SU-DHL-6 (cell line): ENCODE results near the gene MYH6.
"Not testable (repeated sequence)": the region's sequence is repeated elsewhere in the genome, so short reads cannot be mapped to it uniquely, and the experiment has no call there.

Experiments
- H2AFZ ChIP-seq: fragments of 200-600 bp; sonication (generic); 2 replicates; pipeline ENCODE4 v1.6.1; 2014; ENCODE audit warnings: low read depth, mild to moderate bottlenecking, moderate library complexity, mixed read lengths, antibody characterized with exemption, low read length; ENCODE audit not compliant: severe bottlenecking
- H3F3A ChIP-seq: fragments of 200-600 bp; shearing (Covaris generic); 2 replicates; pipeline ENCODE4 v1.6.0; 2016; ENCODE audit warnings: antibody characterized with exemption, mild to moderate bottlenecking; ENCODE audit not compliant: insufficient read depth
- H3K27ac ChIP-seq: fragments of 200-600 bp; sonication (generic); 2 replicates; pipeline ENCODE4 v1.5.1; 2016; ENCODE audit warnings: low read depth, mild to moderate bottlenecking, low read length, moderate library complexity, mixed read lengths
- H3K27me3 ChIP-seq: fragments of 200-600 bp; sonication (generic), shearing (Covaris generic); 2 replicates; pipeline ENCODE4 v1.6.0; 2014; ENCODE audit warnings: mild to moderate bottlenecking, low read length
- H3K36me3 ChIP-seq: fragments of 200-600 bp; sonication (generic); 2 replicates; pipeline ENCODE4 v1.6.1; 2014; ENCODE audit warnings: mild to moderate bottlenecking, low read length, mixed read lengths
- H3K4me2 ChIP-seq: fragments of 300-600, 200-600 bp; shearing (Covaris generic), sonication (generic); 2 replicates; pipeline ENCODE4 v1.6.0; 2014; ENCODE audit warnings: low read length, low read depth, mild to moderate bottlenecking; ENCODE audit not compliant: poor library complexity, severe bottlenecking
- H3K4me3 ChIP-seq: fragments of 200-600 bp; sonication (generic); 2 replicates; pipeline ENCODE4 v1.5.1; 2014; ENCODE audit warnings: antibody characterized with exemption, low read length, mild to moderate bottlenecking, mixed read lengths; ENCODE audit not compliant: insufficient read depth, poor library complexity, severe bottlenecking
- H3K79me2 ChIP-seq: fragments of 200-600 bp; sonication (generic); 2 replicates; pipeline ENCODE4 v1.6.1; 2014; ENCODE audit warnings: mild to moderate bottlenecking, low read length, moderate library complexity; ENCODE audit not compliant: insufficient read depth
- H3K9ac ChIP-seq: fragments of 200-600 bp; sonication (generic); 2 replicates; pipeline ENCODE4 v1.7.0; 2014; ENCODE audit warnings: mild to moderate bottlenecking, low read length
- H3K9me2 ChIP-seq: fragments of 200-600 bp; sonication (generic); replicated peaks from 2 replicates; pipeline ENCODE4 v1.6.1; 2014; ENCODE audit warnings: low read length; ENCODE audit not compliant: insufficient read depth
- H3K9me3 ChIP-seq: fragments of 200-600 bp; sonication (generic); 2 replicates; pipeline ENCODE4 v1.6.1; 2014; ENCODE audit warnings: low read length, mixed read lengths; ENCODE audit not compliant: insufficient read depth
- H4K20me1 ChIP-seq: fragments of 200-600 bp; sonication (generic); 2 replicates; pipeline ENCODE4 v1.6.1; 2014; ENCODE audit warnings: low read depth, mild to moderate bottlenecking, antibody characterized with exemption, low read length, moderate library complexity, mixed read lengths
- CTCF ChIP-seq: fragments of 200-600 bp; sonication (generic); IDR thresholded peaks from one replicate; pipeline ENCODE4 v1.5.1; 2017; ENCODE audit warnings: antibody characterized with exemption, mild to moderate bottlenecking, low read length, moderate library complexity; ENCODE audit not compliant: insufficient read depth, poor library complexity, severe bottlenecking
- EZH2phosphoT487 ChIP-seq: fragments of 200-600 bp; sonication (generic), shearing (Covaris generic); conservative IDR thresholded peaks from 2 replicates; pipeline ENCODE4 v1.6.1; 2018; ENCODE audit warnings: mild to moderate bottlenecking, antibody characterized with exemption, low read length, moderate library complexity, mixed read lengths

The MYH6 gene

DNA sequence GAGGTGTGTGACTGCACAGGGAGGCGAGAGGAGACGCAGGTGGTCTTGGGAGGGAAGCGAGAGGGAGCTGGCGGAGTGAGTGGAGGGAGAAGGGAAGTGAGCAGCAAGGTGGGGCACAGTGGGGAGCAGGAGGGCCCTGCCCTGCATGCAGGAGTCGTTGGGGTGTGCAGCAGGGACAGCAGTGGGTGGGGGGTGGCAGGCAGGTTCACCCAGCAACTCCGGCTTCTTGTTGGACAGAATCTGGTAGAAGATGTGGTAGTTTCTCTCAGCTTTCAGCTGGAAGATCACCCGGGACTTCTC is 5.0 kb downstream of the MYH6 start:
- Histone ChIP-seq H3K9me2 (no peaks in the 10 kb centered on the region), H2AFZ (no peak overlapping the region), H3F3A (no peaks in the 10 kb centered on the region), H3K9me3 (no peaks in the 10 kb centered on the region), H3K4me3 (no peak overlapping the region), H3K27me3 (no peaks in the 10 kb centered on the region), H3K79me2 (no peaks in the 10 kb centered on the region), H3K36me3 (no peaks in the 10 kb centered on the region), H4K20me1 (no peaks in the 10 kb centered on the region), H3K4me2 (no peak overlapping the region), H3K27ac (no peak overlapping the region), H3K9ac (no peak overlapping the region)
- TF ChIP-seq CTCF (no peak), EZH2phosphoT487 (no peak)

- Histone ChIP-seq H3K27me3 (no peaks in the 10 kb centered on the region), H3K4me2 (no peak overlapping the region), H3K4me3 (no peak overlapping the region), H3K36me3 (no peaks in the 10 kb centered on the region), H3K9ac (no peak overlapping the region), H3F3A (no peaks in the 10 kb centered on the region), H3K9me3 (no peaks in the 10 kb centered on the region), H3K9me2 (no peaks in the 10 kb centered on the region), H3K79me2 (no peaks in the 10 kb centered on the region), H2AFZ (no peak overlapping the region), H3K27ac (no peak overlapping the region), H4K20me1 (no peaks in the 10 kb centered on the region)
- TF ChIP-seq EZH2phosphoT487: no peak
- no peak for TF ChIP-seq CTCF
Measured at GRCh38 chr14:23402296-23403138, 5.6 kb downstream of the MYH6 start.

DNA sequence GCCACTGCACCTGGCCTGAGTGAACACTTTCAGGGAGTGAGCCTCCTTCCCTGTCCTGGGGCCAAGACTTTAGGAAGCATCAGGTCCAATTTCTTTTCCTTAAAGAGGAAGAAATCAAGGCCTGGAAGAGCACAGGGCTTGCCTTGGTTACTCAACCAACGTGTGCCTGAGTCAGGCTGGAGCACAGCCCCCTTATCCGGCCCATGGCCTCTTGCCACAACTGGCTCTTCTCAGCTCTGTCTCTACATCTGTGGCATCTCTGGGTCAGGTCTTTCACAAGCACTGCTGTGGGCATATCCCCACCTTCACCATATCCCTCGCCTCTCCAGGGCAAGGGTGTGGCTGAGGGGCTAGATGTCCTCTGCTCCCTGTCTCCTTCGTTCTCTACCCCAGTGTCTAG is 6.8 kb downstream of the MYH6 start:
- Histone ChIP-seq H3K4me3 (no peak overlapping the region), H3K9me2 (no peaks in the 10 kb centered on the region), H3F3A (no peaks in the 10 kb centered on the region), H3K27ac (no peak overlapping the region), H4K20me1 (no peaks in the 10 kb centered on the region), H3K9me3 (no peaks in the 10 kb centered on the region), H3K79me2 (no peaks in the 10 kb centered on the region), H3K27me3 (no peaks in the 10 kb centered on the region), H3K9ac (no peak overlapping the region), H3K36me3 (no peaks in the 10 kb centered on the region), H2AFZ (no peak overlapping the region), H3K4me2 (no peak overlapping the region)
- no peak for TF ChIP-seq CTCF
- TF ChIP-seq EZH2phosphoT487: no peak

GRCh38 chr14:23400496-23401149 is 7.5 kb downstream of the MYH6 start:
- not testable (repeated sequence) for H3K9me2 ChIP-seq, H2AFZ ChIP-seq, H3K27ac ChIP-seq, H3F3A ChIP-seq, H3K4me3 ChIP-seq, H3K4me2 ChIP-seq, H3K36me3 ChIP-seq, H3K79me2 ChIP-seq, H3K9ac ChIP-seq, H3K9me3 ChIP-seq, H4K20me1 ChIP-seq, H3K27me3 ChIP-seq
